GM12878 (cell line): ENCODE measurements around the gene PTPRN2. TPM values are rescaled to one million over a fixed set of nuclear protein-coding genes. Genes with fewer than 3 reads are reported as not detected.

Experiments
- ATAC-seq: fragments of 200-7000 bp; cut with Tn5 transposase; 3 replicates; pipeline ENCODE4 v1.9.1; 2020; ENCODE audit warnings: mild to moderate bottlenecking, moderate library complexity
- BruUV-seq: library from RNA; stranded (reverse); fragments of 400-500 nt; replicated peaks from 2 replicates; lab custom pipeline; 2021; lab: Mats Ljungman, UMichigan
- CTCF ChIA-PET: fragments of 300-600 bp; sonication (Branson Sonifier 250); formaldehyde crosslinking; extraction: SDS; loops from one replicate; lab custom pipeline; 2021; ENCODE audit warnings: inconsistent platforms; lab: Yijun Ruan, JAX
- POLR2A ChIA-PET: fragments of 350-600 bp; formaldehyde crosslinking; extraction: SDS; loops from one replicate; lab custom pipeline; 2021; ENCODE audit warnings: inconsistent platforms; lab: Charles Lee
- RAD21 ChIA-PET: fragments of 300-600 bp; sonication (Branson Sonifier 250); formaldehyde crosslinking; loops from one replicate; lab custom pipeline; 2023; ENCODE audit warnings: antibody characterized with exemption; ENCODE audit not compliant: unreplicated experiment; lab: Charles Lee
- SMC1A ChIA-PET: fragments of 300-600 bp; sonication (Branson Sonifier 250); formaldehyde crosslinking; loops from one replicate; lab custom pipeline; 2023; ENCODE audit not compliant: unreplicated experiment, uncharacterized antibody; lab: Charles Lee
- DNase-seq: peaks from one replicate; pipeline ENCODE4 v3.0.0-alpha.2; 2011; ENCODE audit warnings: low read depth, low spot score
- FAIRE-seq: peaks from 3 replicates; lab custom pipeline; 2011; peaks lifted over from hg19 to GRCh38; lab: Jason Lieb, UNC
- H2AFZ ChIP-seq: 2 replicates; pipeline ENCODE4 v1.6.0; 2011; ENCODE audit warnings: low read depth, low read length, control low read depth; ENCODE audit not compliant: control insufficient read depth
- H3K27ac ChIP-seq: 2 replicates; pipeline ENCODE4 v1.5.1; 2011; ENCODE audit warnings: control low read depth; ENCODE audit not compliant: control insufficient read depth, insufficient read depth
- H3K27me3 ChIP-seq, 2 experiments: replicated peaks in 1 of 2; 2 replicates each; pipeline versions ENCODE4 v1.6.0 to v1.6.1; 2011; ENCODE audit warnings: low read length in 1 of 2; ENCODE audit not compliant: control insufficient read depth in 2 of 2, insufficient read depth in 2 of 2
- H3K36me3 ChIP-seq, 2 experiments: 2 replicates each; pipeline ENCODE4 v1.5.1; 2011; ENCODE audit warnings: low read length in 1 of 2; ENCODE audit not compliant: control insufficient read depth in 2 of 2, insufficient read depth in 2 of 2
- H3K4me1 ChIP-seq: 2 replicates; pipeline ENCODE4 v1.6.1; 2011; ENCODE audit warnings: mild to moderate bottlenecking, low read length, moderate library complexity, mixed read lengths; ENCODE audit not compliant: control insufficient read depth, insufficient read depth
- H3K4me2 ChIP-seq: 2 replicates; pipeline ENCODE4 v1.6.0; 2011; ENCODE audit warnings: control low read depth; ENCODE audit not compliant: control insufficient read depth, insufficient read depth
- H3K4me3 ChIP-seq: fragments of 200-600 bp; sonication (generic); 2 replicates; pipeline ENCODE4 v1.5.1; 2016
- H3K79me2 ChIP-seq: 2 replicates; pipeline ENCODE4 v1.6.0; 2011; ENCODE audit warnings: low read length; ENCODE audit not compliant: control insufficient read depth, insufficient read depth
- H3K9ac ChIP-seq: 2 replicates; pipeline ENCODE4 v1.8.0; 2011; ENCODE audit warnings: low read length, control low read depth, mixed read lengths; ENCODE audit not compliant: control insufficient read depth, insufficient read depth
- H3K9me3 ChIP-seq: replicated peaks from 3 replicates; pipeline ENCODE4 v1.5.1; 2011; ENCODE audit warnings: mild to moderate bottlenecking, low read length; ENCODE audit not compliant: control insufficient read depth, insufficient read depth
- H4K20me1 ChIP-seq: 2 replicates; pipeline ENCODE4 v1.6.0; 2011; ENCODE audit not compliant: control insufficient read depth, insufficient read depth
- BMI1 ChIP-seq: fragments of 450-650 bp; IDR thresholded peaks from 2 replicates; pipeline ENCODE4 v1.6.1; 2016; ENCODE audit warnings: mild to moderate bottlenecking, moderate library complexity, borderline replicate concordance
- EP300 ChIP-seq, 2 experiments: fragments of 150-350 bp in 1 of 2; IDR thresholded peaks; 2 replicates each; pipeline ENCODE4 v1.6.1; 2011 to 2012; ENCODE audit warnings: low read depth in 2 of 2, low read length in 2 of 2, borderline replicate concordance in 1 of 2, improper control_type of control experiment in 1 of 2, inconsistent platforms in 1 of 2; ENCODE audit not compliant: control insufficient read depth in 1 of 2
- GATAD2B ChIP-seq: fragments of 450-650 bp; conservative IDR thresholded peaks from 2 replicates; pipeline ENCODE4 v1.6.1; 2017; ENCODE audit warnings: low read depth, mild to moderate bottlenecking, moderate library complexity
- IKZF1 ChIP-seq: fragments of 450-650 bp; conservative IDR thresholded peaks from 2 replicates; pipeline ENCODE4 v1.6.1; 2017; ENCODE audit warnings: antibody characterized with exemption, mild to moderate bottlenecking
- NFIC ChIP-seq: IDR thresholded peaks from 2 replicates; pipeline ENCODE4 v1.6.1; 2012; ENCODE audit warnings: low read depth, mild to moderate bottlenecking, inconsistent platforms, low read length, moderate library complexity
- WGBS: methylation state at CpG from one replicate; pipeline ENCODE4 v1.1.6; 2016; ENCODE audit warnings: low lambda C conversion rate; ENCODE audit not compliant: insufficient replicate concordance, insufficient coverage; ENCODE audit errors: missing lambda C conversion rate; 5-methylcytosine and 5-hydroxymethylcytosine counted together
- in situ Hi-C: fragments of 300-500 bp; cut with MboI; formaldehyde crosslinking; loops from 9 replicates; pipeline ENCODE4 v1.14.3; 2018; ENCODE audit warnings: mixed read lengths
- intact Hi-C: fragments of 100-400 bp; cut with micrococcal nuclease; formaldehyde crosslinking; loops from one replicate; pipeline ENCODE4 v1.14.2; 2022; ENCODE audit not compliant: unreplicated experiment
- polyA plus RNA-seq, 11 experiments: library from polyadenylated mRNA; depleted of rRNA in 4 of 11; unstranded in 6 of 11; stranded (reverse) in 5 of 11; fragments of >200 nt; fragmentation: Nextera tagmentation in 4 of 11; fragmentation: Illumina TruSeq in 1 of 11; extraction: Ambion mirVana in 4 of 11; extraction: Trizol in 1 of 11; gene quantifications; 1 replicate in 1 of 11; 2 replicates in 10 of 11; pipeline versions ENCODE4 v1.2.1 to v1.2.3, GENCODE V29; 2011 to 2016; ENCODE audit warnings: inconsistent platforms in 2 of 11, missing spikeins in 2 of 11, low read depth in 1 of 11
- total RNA-seq, 4 experiments: library from RNA; depleted of rRNA in 3 of 4; stranded (reverse); fragments of >200 nt in 3 of 4; fragmentation: Illumina TruSeq in 1 of 4; extraction: Trizol in 1 of 4; gene quantifications; 2 replicates each; pipeline versions ENCODE4 v1.2.1 to v1.2.3, GENCODE V29; 2013 to 2021
- TF ChIP-seq, protein P1 (sequence below): fragments of 150-350 bp; IDR thresholded peaks from 2 replicates; pipeline ENCODE4 v1.6.1; 2016; ENCODE audit warnings: low read depth, low read length
- TF ChIP-seq, protein P2 (sequence below): IDR thresholded peaks from 2 replicates; pipeline ENCODE4 v1.6.1; 2012; ENCODE audit warnings: improper control_type of control experiment, low read depth, low read length; ENCODE audit not compliant: insufficient replicate concordance
- TF ChIP-seq, protein P3 (sequence below): IDR thresholded peaks from 2 replicates; pipeline ENCODE4 v1.6.1; 2011; ENCODE audit warnings: mild to moderate bottlenecking, low read depth, low read length, moderate library complexity; ENCODE audit not compliant: insufficient replicate concordance
- TF ChIP-seq, protein P4 (sequence below), 3 experiments: IDR thresholded peaks in 2 of 3; conservative IDR thresholded peaks in 1 of 3; 2 replicates each; pipeline ENCODE4 v1.5.1; 2011; ENCODE audit warnings: low read depth in 3 of 3, low read length in 3 of 3, mild to moderate bottlenecking in 3 of 3, control low read depth in 2 of 3, moderate library complexity in 2 of 3, inconsistent platforms in 1 of 3, mixed read lengths in 1 of 3; ENCODE audit not compliant: control insufficient read depth in 2 of 3, insufficient read depth in 1 of 3; ENCODE audit errors: extremely low read depth in 1 of 3

PTPRN2 gene
- total and polyA plus RNA-seq, 10 of the 15 experiments (the other 5 are each of a cell fraction or from before 2014, with no cell fraction given): 5.4 TPM; not detected in 9

DNA sequence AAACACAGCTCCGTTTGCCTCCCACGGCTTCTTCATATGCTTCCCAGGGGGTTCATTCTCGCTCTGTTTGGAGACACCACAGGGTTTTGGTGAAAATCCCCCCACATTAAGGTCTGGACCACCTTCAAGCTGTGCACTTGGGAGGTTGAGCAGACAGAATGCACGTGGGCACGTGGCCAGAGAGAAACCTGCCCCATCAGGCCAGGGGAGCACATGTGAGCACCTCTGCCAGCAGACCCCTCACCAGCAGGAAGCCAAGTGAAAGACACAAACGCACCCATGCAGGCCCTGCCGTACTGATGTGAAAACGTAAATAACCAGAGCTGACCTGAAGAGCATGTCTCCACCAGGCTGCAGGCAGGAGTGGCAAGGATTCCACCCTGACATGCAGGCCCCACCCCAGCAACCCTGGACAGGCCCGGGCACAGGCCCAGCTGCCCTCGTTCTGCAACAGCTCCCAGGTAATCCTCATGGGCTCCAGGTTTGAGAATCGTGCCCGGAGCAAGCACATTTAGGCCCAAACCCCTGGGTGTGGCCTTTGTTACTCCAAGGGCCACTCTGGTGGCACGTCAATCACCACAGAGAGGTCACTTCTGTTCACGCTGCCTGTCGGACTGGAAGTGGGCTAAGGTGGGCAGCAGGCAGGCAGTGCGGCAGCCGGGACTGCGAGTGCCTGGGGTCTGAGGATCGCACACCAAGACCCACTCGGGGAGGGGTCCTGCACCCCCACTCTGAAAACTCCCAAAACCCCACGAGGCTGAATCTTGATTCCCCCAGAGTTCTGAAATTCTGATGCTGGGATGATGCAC is 184.4 kb downstream of the PTPRN2 start:
- Histone ChIP-seq H3K9ac (no peak overlapping the region), H3K9me3 (peaks cover 2% of the 10 kb centered on the region; the same call in 1 of the 3 replicates), H3K27ac (no peak overlapping the region), H4K20me1 (no peaks in the 10 kb centered on the region), H3K4me2 (no peak overlapping the region), H3K4me1 (no peaks in the 10 kb centered on the region), H3K36me3 (no peaks in the 10 kb centered on the region), H3K4me3 (no peak overlapping the region), H3K79me2 (no peaks in the 10 kb centered on the region), H3K27me3 (no peaks in the 10 kb centered on the region), H2AFZ (no peak overlapping the region)
- FAIRE-seq: no peak
- ChIA-PET SMC1A (no interaction called here), RAD21 (no interaction called here), CTCF (no interaction called here), POLR2A (no interaction called here)
- in situ Hi-C loops (no loop called here), intact Hi-C loops (no loop called here)
- no TSS peak for BruUV-seq
- WGBS: 28% methylated on average over 21 of the region's 21 CpGs
- ATAC-seq: no peak
- DNase-seq: no peak
- TF ChIP-seq, protein P1, sequence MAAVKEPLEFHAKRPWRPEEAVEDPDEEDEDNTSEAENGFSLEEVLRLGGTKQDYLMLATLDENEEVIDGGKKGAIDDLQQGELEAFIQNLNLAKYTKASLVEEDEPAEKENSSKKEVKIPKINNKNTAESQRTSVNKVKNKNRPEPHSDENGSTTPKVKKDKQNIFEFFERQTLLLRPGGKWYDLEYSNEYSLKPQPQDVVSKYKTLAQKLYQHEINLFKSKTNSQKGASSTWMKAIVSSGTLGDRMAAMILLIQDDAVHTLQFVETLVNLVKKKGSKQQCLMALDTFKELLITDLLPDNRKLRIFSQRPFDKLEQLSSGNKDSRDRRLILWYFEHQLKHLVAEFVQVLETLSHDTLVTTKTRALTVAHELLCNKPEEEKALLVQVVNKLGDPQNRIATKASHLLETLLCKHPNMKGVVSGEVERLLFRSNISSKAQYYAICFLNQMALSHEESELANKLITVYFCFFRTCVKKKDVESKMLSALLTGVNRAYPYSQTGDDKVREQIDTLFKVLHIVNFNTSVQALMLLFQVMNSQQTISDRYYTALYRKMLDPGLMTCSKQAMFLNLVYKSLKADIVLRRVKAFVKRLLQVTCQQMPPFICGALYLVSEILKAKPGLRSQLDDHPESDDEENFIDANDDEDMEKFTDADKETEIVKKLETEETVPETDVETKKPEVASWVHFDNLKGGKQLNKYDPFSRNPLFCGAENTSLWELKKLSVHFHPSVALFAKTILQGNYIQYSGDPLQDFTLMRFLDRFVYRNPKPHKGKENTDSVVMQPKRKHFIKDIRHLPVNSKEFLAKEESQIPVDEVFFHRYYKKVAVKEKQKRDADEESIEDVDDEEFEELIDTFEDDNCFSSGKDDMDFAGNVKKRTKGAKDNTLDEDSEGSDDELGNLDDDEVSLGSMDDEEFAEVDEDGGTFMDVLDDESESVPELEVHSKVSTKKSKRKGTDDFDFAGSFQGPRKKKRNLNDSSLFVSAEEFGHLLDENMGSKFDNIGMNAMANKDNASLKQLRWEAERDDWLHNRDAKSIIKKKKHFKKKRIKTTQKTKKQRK: no peak
- TF ChIP-seq BMI1 (no peak), IKZF1 (no peak), GATAD2B (no peak), NFIC (no peak), EP300 (IDR thresholded peaks at IDR 0.05; ENCODE audit: borderline replicate concordance in 1 of 2, control insufficient read depth in 1 of 2, low read depth in 2 of 2, low read length in 2 of 2) (no peak)
- TF ChIP-seq, protein P2, sequence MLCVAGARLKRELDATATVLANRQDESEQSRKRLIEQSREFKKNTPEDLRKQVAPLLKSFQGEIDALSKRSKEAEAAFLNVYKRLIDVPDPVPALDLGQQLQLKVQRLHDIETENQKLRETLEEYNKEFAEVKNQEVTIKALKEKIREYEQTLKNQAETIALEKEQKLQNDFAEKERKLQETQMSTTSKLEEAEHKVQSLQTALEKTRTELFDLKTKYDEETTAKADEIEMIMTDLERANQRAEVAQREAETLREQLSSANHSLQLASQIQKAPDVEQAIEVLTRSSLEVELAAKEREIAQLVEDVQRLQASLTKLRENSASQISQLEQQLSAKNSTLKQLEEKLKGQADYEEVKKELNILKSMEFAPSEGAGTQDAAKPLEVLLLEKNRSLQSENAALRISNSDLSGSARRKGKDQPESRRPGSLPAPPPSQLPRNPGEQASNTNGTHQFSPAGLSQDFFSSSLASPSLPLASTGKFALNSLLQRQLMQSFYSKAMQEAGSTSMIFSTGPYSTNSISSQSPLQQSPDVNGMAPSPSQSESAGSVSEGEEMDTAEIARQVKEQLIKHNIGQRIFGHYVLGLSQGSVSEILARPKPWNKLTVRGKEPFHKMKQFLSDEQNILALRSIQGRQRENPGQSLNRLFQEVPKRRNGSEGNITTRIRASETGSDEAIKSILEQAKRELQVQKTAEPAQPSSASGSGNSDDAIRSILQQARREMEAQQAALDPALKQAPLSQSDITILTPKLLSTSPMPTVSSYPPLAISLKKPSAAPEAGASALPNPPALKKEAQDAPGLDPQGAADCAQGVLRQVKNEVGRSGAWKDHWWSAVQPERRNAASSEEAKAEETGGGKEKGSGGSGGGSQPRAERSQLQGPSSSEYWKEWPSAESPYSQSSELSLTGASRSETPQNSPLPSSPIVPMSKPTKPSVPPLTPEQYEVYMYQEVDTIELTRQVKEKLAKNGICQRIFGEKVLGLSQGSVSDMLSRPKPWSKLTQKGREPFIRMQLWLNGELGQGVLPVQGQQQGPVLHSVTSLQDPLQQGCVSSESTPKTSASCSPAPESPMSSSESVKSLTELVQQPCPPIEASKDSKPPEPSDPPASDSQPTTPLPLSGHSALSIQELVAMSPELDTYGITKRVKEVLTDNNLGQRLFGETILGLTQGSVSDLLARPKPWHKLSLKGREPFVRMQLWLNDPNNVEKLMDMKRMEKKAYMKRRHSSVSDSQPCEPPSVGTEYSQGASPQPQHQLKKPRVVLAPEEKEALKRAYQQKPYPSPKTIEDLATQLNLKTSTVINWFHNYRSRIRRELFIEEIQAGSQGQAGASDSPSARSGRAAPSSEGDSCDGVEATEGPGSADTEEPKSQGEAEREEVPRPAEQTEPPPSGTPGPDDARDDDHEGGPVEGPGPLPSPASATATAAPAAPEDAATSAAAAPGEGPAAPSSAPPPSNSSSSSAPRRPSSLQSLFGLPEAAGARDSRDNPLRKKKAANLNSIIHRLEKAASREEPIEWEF: no peak
- TF ChIP-seq, protein P3, sequence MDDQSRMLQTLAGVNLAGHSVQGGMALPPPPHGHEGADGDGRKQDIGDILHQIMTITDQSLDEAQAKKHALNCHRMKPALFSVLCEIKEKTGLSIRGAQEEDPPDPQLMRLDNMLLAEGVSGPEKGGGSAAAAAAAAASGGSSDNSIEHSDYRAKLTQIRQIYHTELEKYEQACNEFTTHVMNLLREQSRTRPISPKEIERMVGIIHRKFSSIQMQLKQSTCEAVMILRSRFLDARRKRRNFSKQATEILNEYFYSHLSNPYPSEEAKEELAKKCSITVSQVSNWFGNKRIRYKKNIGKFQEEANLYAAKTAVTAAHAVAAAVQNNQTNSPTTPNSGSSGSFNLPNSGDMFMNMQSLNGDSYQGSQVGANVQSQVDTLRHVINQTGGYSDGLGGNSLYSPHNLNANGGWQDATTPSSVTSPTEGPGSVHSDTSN: no peak
- TF ChIP-seq, protein P4, sequence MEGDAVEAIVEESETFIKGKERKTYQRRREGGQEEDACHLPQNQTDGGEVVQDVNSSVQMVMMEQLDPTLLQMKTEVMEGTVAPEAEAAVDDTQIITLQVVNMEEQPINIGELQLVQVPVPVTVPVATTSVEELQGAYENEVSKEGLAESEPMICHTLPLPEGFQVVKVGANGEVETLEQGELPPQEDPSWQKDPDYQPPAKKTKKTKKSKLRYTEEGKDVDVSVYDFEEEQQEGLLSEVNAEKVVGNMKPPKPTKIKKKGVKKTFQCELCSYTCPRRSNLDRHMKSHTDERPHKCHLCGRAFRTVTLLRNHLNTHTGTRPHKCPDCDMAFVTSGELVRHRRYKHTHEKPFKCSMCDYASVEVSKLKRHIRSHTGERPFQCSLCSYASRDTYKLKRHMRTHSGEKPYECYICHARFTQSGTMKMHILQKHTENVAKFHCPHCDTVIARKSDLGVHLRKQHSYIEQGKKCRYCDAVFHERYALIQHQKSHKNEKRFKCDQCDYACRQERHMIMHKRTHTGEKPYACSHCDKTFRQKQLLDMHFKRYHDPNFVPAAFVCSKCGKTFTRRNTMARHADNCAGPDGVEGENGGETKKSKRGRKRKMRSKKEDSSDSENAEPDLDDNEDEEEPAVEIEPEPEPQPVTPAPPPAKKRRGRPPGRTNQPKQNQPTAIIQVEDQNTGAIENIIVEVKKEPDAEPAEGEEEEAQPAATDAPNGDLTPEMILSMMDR (IDR thresholded peaks at IDR 0.05 in 2 of 3, conservative IDR thresholded peaks at IDR 0.05 in 1 of 3; ENCODE audit: control insufficient read depth in 2 of 3, extremely low read depth in 1 of 3, insufficient read depth in 1 of 3, low read depth in 3 of 3, low read length in 3 of 3): no peak
